H1 (cell line): ENCODE measurements around the gene BRD4.

ENCODE experiments used
- BRCA1 ChIP-seq: IDR thresholded peaks from 2 replicates; pipeline ENCODE4 v1.6.1; 2012; ENCODE audit warnings: low read depth, low read length, improper control_type of control experiment
- CEBPB ChIP-seq: IDR thresholded peaks from 2 replicates; pipeline ENCODE4 v1.6.1; 2012; ENCODE audit warnings: low read depth, low read length
- CREB1 ChIP-seq: IDR thresholded peaks from 2 replicates; pipeline ENCODE4 v1.6.1; 2012; ENCODE audit warnings: inconsistent platforms
- CTCF ChIP-seq, 3 experiments: IDR thresholded peaks; 1 replicate in 2 of 3; 2 replicates in 1 of 3; pipeline versions ENCODE4 v1.5.1 to v1.6.1; 2011; ENCODE audit warnings: low read length in 3 of 3, mild to moderate bottlenecking in 3 of 3, inconsistent platforms in 2 of 3, low read depth in 1 of 3, moderate library complexity in 1 of 3; ENCODE audit not compliant: insufficient read depth in 1 of 3; ENCODE audit errors: control extremely low read depth in 1 of 3
- EP300 ChIP-seq, 2 experiments: IDR thresholded peaks; 1 replicate in 1 of 2; 2 replicates in 1 of 2; pipeline ENCODE4 v1.6.1; 2011 to 2012; ENCODE audit warnings: low read depth in 2 of 2, low read length in 2 of 2, mild to moderate bottlenecking in 2 of 2, borderline replicate concordance in 1 of 2, inconsistent platforms in 1 of 2, moderate library complexity in 1 of 2
- JUND ChIP-seq: IDR thresholded peaks from 2 replicates; pipeline ENCODE4 v1.6.1; 2011; ENCODE audit warnings: mild to moderate bottlenecking, improper control_type of control experiment, low read length
- RAD21 ChIP-seq, 2 experiments: IDR thresholded peaks in 1 of 2; conservative IDR thresholded peaks in 1 of 2; 2 replicates each; pipeline ENCODE4 v1.6.1; 2011; ENCODE audit warnings: low read depth in 2 of 2, low read length in 2 of 2, improper control_type of control experiment in 1 of 2, inconsistent platforms in 1 of 2, mild to moderate bottlenecking in 1 of 2, moderate library complexity in 1 of 2
- SIRT6 ChIP-seq: IDR thresholded peaks from one replicate; pipeline ENCODE4 v1.7.1; 2012; ENCODE audit warnings: low read length, inconsistent platforms
- TAF1 ChIP-seq: IDR thresholded peaks from 2 replicates; pipeline ENCODE4 v1.6.1; 2011; ENCODE audit warnings: mild to moderate bottlenecking, low read depth, low read length
- TEAD4 ChIP-seq: IDR thresholded peaks from 2 replicates; pipeline ENCODE4 v1.6.1; 2012; ENCODE audit warnings: low read depth, low read length, inconsistent platforms, mixed read lengths

DNA sequence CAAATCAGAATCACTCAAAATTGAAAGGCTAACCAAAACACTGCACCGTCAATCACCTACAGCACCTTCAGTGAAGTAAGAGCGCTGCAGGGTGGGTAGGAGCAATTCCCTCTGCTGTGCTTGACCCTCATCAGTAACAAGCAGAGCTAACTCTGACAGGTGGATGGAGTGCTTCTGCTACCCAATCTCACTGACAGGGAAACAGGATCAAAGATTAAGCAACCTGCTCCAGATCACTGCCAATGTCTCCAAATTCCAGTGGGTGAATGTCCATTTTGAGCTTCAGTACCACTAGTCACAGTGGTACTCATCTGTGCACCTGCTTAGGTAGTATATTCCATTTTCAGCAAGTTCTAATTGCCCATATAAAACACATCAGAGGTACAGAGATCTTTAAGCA, 25.2 kb downstream of the BRD4 start:
- no peak for TF ChIP-seq CTCF (IDR thresholded peaks at IDR 0.05; ENCODE audit: control extremely low read depth in 1 of 3, insufficient read depth in 1 of 3, low read depth in 1 of 3, low read length in 3 of 3)
- TF ChIP-seq CREB1: no peak
- no peak for TF ChIP-seq SIRT6
- TF ChIP-seq RAD21 (IDR thresholded peaks at IDR 0.05 in 1 of 2, conservative IDR thresholded peaks at IDR 0.05 in 1 of 2; ENCODE audit: low read depth in 2 of 2, low read length in 2 of 2): no peak
- TF ChIP-seq TEAD4: no peak
- no peak for TF ChIP-seq TAF1
- TF ChIP-seq EP300 (IDR thresholded peaks at IDR 0.05; ENCODE audit: borderline replicate concordance in 1 of 2, low read depth in 2 of 2, low read length in 2 of 2): no peak
- TF ChIP-seq CEBPB: no peak
- no peak for TF ChIP-seq JUND
- no peak for TF ChIP-seq BRCA1
